CD8-positive, alpha-beta memory T cell (primary cell): Measurements from ENCODE around the gene ACTL9. TPM values are rescaled to one million over a fixed set of nuclear protein-coding genes. Genes with fewer than 3 reads are reported as not detected.

Experiments used
- CTCF ChIA-PET: fragments of 350-600 bp; sonication (Branson Sonifier 250); formaldehyde crosslinking; loops from one replicate; lab custom pipeline; 2021; ENCODE audit warnings: antibody characterized with exemption; lab: Charles Lee
- POLR2A ChIA-PET: fragments of 350-600 bp; sonication (Branson Sonifier 250); formaldehyde crosslinking; loops from one replicate; lab custom pipeline; 2021; ENCODE audit warnings: antibody characterized with exemption; lab: Charles Lee
- DNase-seq, 5 donors: peaks; one replicate each; pipeline versions ENCODE4 v3.0.0 to v3.0.0-alpha.2; 2020 to 2022; ENCODE audit warnings: mixed read lengths in 1 of 5
- H3K27ac ChIP-seq: one replicate; pipeline ENCODE4 v1.7.0; 2013; ENCODE audit warnings: low read depth, mild to moderate bottlenecking, low read length, moderate library complexity
- H3K27me3 ChIP-seq: 2 replicates; pipeline ENCODE4 v1.7.0; 2013; ENCODE audit warnings: low read length, mild to moderate bottlenecking; ENCODE audit not compliant: insufficient read depth, poor library complexity, severe bottlenecking
- H3K36me3 ChIP-seq: 2 replicates; pipeline ENCODE4 v1.7.0; 2013; ENCODE audit warnings: mild to moderate bottlenecking, low read length, moderate library complexity; ENCODE audit not compliant: insufficient read depth
- H3K4me1 ChIP-seq: 2 replicates; pipeline ENCODE4 v1.7.0; 2013; ENCODE audit warnings: mild to moderate bottlenecking, low read length, moderate library complexity; ENCODE audit not compliant: insufficient read depth
- H3K4me3 ChIP-seq: 2 replicates; pipeline ENCODE4 v1.7.0; 2013; ENCODE audit warnings: mild to moderate bottlenecking, low read length
- H3K9me3 ChIP-seq: 2 replicates; pipeline ENCODE4 v1.7.0; 2013; ENCODE audit warnings: mild to moderate bottlenecking, low read length
- H3K27ac Mint-ChIP-seq, 8 donors: one replicate each; pipeline ENCODE4 v1.8.0; 2020 to 2021; ENCODE audit warnings: mixed read lengths in 8 of 8, mild to moderate bottlenecking in 6 of 8, inconsistent platforms in 3 of 8, moderate library complexity in 3 of 8
- H3K27me3 Mint-ChIP-seq, 2 donors: one replicate each; pipeline ENCODE4 v1.8.0; 2020 to 2021; ENCODE audit warnings: mixed read lengths in 2 of 2, mild to moderate bottlenecking in 1 of 2, moderate library complexity in 1 of 2
- H3K36me3 Mint-ChIP-seq, 3 donors: one replicate each; pipeline ENCODE4 v1.8.0; 2020 to 2021; ENCODE audit warnings: mixed read lengths in 3 of 3, inconsistent platforms in 1 of 3, mild to moderate bottlenecking in 1 of 3
- H3K4me1 Mint-ChIP-seq, 3 donors: one replicate each; pipeline ENCODE4 v1.8.0; 2020 to 2021; ENCODE audit warnings: mixed read lengths in 3 of 3, inconsistent platforms in 1 of 3, mild to moderate bottlenecking in 1 of 3
- H3K4me3 Mint-ChIP-seq, 7 donors: one replicate each; pipeline ENCODE4 v1.8.0; 2020 to 2021; ENCODE audit warnings: mixed read lengths in 7 of 7, mild to moderate bottlenecking in 6 of 7, moderate library complexity in 4 of 7, inconsistent platforms in 2 of 7
- H3K9me3 Mint-ChIP-seq, 5 donors: one replicate each; pipeline ENCODE4 v1.8.0; 2020 to 2022; ENCODE audit warnings: mixed read lengths in 5 of 5, mild to moderate bottlenecking in 3 of 5, moderate library complexity in 2 of 5, inconsistent platforms in 1 of 5
- polyA plus RNA-seq: library from polyadenylated mRNA; unstranded; fragments of 300-500 nt; fragmentation: Illumina TruSeq; gene quantifications from one replicate; pipeline ENCODE4 v1.2.3, GENCODE V29; 2021
- total RNA-seq, 2 experiments: library from RNA; stranded (reverse); gene quantifications; one replicate each; pipeline ENCODE4 v1.2.3, GENCODE V29; 2021

The ACTL9 gene
- total and polyA plus RNA-seq, 3 experiments from 2014 or later = not detected

DNA sequence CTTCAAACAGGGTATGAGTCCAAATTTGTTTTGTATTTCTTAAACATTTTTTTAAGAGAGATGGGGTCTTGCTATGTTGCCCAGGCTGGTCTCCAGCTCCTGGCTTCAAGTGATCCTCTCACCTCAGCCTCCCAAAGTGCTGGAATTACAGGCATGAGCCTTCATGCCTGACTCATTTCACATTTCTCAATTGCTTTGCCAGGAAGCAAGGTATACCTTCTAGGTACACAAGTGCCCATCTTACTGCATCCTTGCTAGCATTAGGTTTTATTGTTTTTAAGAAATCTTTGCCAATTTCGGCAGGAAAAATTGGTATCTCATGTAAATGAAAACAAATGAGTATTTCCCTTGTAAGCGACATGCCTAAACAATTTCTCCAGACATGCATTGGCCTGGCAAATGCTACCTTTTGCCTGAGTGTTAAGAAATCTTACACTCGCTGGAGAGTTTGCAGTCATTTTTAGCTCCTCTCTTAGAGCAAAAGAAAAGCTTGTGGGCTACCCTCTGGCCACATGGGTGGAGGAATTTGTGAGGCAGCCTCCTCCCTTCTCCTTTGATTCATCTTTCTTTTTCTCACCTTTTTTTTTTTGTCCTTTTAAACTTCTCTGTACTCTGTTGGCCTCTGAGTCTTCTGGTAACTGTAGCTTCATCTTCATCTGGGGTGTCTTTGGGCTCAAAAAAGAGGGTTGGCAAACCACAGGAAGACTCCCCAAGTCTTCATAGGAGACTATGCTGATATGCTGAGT, 33.0 kb downstream of the ACTL9 start:
- ChIA-PET CTCF (interaction anchor here (0.8 to 1.9 kb wide), 4 partner anchors 10 to 29 kb away, joined by 3 to 8 read pairs (median 4); no protein-coding TSS in a partner anchor), POLR2A (no interaction called here)
- H3K27me3 ChIP-seq = no peaks in the 10 kb centered on the region
- H3K36me3 ChIP-seq = no peaks in the 10 kb centered on the region
- Mint-ChIP-seq H3K36me3 (peaks cover 0 to 1% (median 0%) of the 10 kb centered on the region in 3 donors), H3K4me1 (peaks cover 58 to 70% (median 58%) of the 10 kb centered on the region in 3 donors), H3K9me3 (no peaks in the 10 kb centered on the region), H3K4me3 (peak overlapping the region in 5 of 7 donors; percentile 7 to 51 (median 19)), H3K27ac (peak overlapping the region; percentile 6 to 95 (median 64)), H3K27me3 (no peaks in the 10 kb centered on the region)
- peaks cover 41% of the 10 kb centered on the region for H3K4me1 ChIP-seq
- DNase-seq = peak in 1 of 5 donors; percentile 41
- H3K27ac ChIP-seq = no peak overlapping the region
- no peak overlapping the region for H3K4me3 ChIP-seq
- H3K9me3 ChIP-seq = no peaks in the 10 kb centered on the region

DNA sequence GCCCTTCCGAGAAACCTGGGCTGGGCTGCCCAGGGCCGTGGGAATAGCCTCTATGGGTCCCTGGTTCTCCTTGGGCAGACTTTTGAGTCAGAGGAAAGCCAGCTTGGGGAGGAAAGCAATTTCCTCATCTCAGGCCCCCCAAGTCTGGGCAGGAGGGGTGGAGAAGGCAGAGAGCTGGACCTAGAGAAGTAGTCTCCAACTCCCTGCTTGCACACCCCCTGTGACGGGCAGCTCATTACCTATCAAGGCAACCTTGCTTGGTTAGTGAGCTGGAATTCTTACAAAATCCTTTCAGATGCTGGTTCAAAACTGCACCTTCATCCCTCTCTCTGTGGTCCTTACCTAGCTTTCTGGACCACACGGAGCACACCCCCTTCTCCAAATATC, 33.9 kb downstream of the ACTL9 start:
- peak overlapping the region in 7 of 8 donors; percentile 17 to 82 (median 39) for H3K27ac Mint-ChIP-seq
- CTCF ChIA-PET = interaction anchor here (1.9 kb wide), 1 partner anchor 30 kb away, joined by 8 read pairs; no protein-coding TSS in a partner anchor
- no peaks in the 10 kb centered on the region for H3K36me3 ChIP-seq
- peak overlapping the region in 6 of 7 donors; percentile 38 to 81 (median 48) for H3K4me3 Mint-ChIP-seq
- no peak overlapping the region for H3K27ac ChIP-seq
- POLR2A ChIA-PET = no interaction called here
- H3K4me1 ChIP-seq = peaks cover 41% of the 10 kb centered on the region
- no peak for DNase-seq
- peaks cover 0 to 1% (median 0%) of the 10 kb centered on the region in 3 donors for H3K36me3 Mint-ChIP-seq
- H3K27me3 ChIP-seq = no peaks in the 10 kb centered on the region
- H3K27me3 Mint-ChIP-seq = no peaks in the 10 kb centered on the region
- H3K9me3 ChIP-seq = no peaks in the 10 kb centered on the region
- H3K4me3 ChIP-seq = no peak overlapping the region
- H3K4me1 Mint-ChIP-seq = peaks cover 52 to 63% (median 56%) of the 10 kb centered on the region in 3 donors
- H3K9me3 Mint-ChIP-seq = no peaks in the 10 kb centered on the region

- Histone ChIP-seq H3K9me3 (no peaks in the 10 kb centered on the region), H3K27ac (no peak overlapping the region), H3K4me3 (peak overlapping the region; percentile 1), H3K27me3 (no peaks in the 10 kb centered on the region), H3K4me1 (peaks cover 41% of the 10 kb centered on the region), H3K36me3 (no peaks in the 10 kb centered on the region)
- H3K27ac Mint-ChIP-seq = peak overlapping the region; percentile 1 to 82 (median 50)
- no peaks in the 10 kb centered on the region for H3K9me3 Mint-ChIP-seq
- H3K4me3 Mint-ChIP-seq = peak overlapping the region; percentile 34 to 81 (median 64)
- ChIA-PET POLR2A (interaction anchor here (0.8 kb wide), 1 partner anchor 9 kb away, joined by 4 read pairs; no protein-coding TSS in a partner anchor), CTCF (interaction anchor here (2.0 kb wide), 1 partner anchor 30 kb away, joined by 11 read pairs; no protein-coding TSS in a partner anchor)
- peak; percentile 15 to 55 (median 18) for DNase-seq
- H3K27me3 Mint-ChIP-seq = no peaks in the 10 kb centered on the region
- peaks cover 0 to 1% (median 0%) of the 10 kb centered on the region in 3 donors for H3K36me3 Mint-ChIP-seq
- peaks cover 51 to 62% (median 53%) of the 10 kb centered on the region in 3 donors for H3K4me1 Mint-ChIP-seq
Measured at GRCh38 chr19:8663920-8664670, 34.5 kb downstream of the ACTL9 start.

DNA sequence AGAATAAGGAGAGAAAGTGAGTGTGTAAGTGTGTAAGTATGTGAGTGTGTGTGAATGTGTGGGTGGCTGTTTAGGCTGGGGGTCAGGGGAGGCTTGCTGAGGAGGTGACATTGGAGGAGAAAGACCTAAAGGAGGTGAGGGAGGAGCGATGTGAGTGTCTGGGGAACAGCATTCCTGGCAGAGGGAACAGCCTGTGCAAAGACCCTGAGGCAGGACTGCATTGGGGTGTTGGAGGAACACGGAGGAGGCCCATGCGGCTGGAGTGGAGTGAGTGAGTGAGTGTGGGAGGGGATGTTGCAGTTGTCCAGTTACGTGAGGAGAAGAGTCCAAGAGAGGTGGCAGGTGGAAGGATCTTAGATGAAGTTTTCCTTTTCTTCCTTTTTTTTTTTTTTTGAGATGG, 36.3 kb downstream of the ACTL9 start:
- H3K4me3 Mint-ChIP-seq = no peak overlapping the region
- no peak overlapping the region for H3K4me3 ChIP-seq
- peak overlapping the region in 6 of 8 donors; percentile 26 to 86 (median 43) for H3K27ac Mint-ChIP-seq
- H3K36me3 ChIP-seq = no peaks in the 10 kb centered on the region
- ChIA-PET POLR2A (no interaction called here), CTCF (interaction anchor here (2.0 kb wide), 1 partner anchor 32 kb away, joined by 11 read pairs; no protein-coding TSS in a partner anchor)
- peaks cover 0 to 1% (median 0%) of the 10 kb centered on the region in 3 donors for H3K36me3 Mint-ChIP-seq
- H3K4me1 Mint-ChIP-seq = peaks cover 43 to 56% (median 54%) of the 10 kb centered on the region in 3 donors
- no peaks in the 10 kb centered on the region for H3K27me3 Mint-ChIP-seq
- no peak overlapping the region for H3K27ac ChIP-seq
- H3K9me3 Mint-ChIP-seq = no peaks in the 10 kb centered on the region
- H3K27me3 ChIP-seq = no peaks in the 10 kb centered on the region
- H3K9me3 ChIP-seq = no peaks in the 10 kb centered on the region
- H3K4me1 ChIP-seq = peaks cover 38% of the 10 kb centered on the region
- no peak for DNase-seq

GRCh38 chr19:8659905-8660304, 38.7 kb downstream of the ACTL9 start:
- Mint-ChIP-seq H3K4me3 (peak overlapping the region in 1 of 7 donors; percentile 41), H3K9me3 (no peaks in the 10 kb centered on the region), H3K36me3 (peaks cover 0 to 1% (median 0%) of the 10 kb centered on the region in 3 donors), H3K27ac (peak overlapping the region in 3 of 8 donors; percentile 43 to 57 (median 52)), H3K27me3 (no peaks in the 10 kb centered on the region), H3K4me1 (peaks cover 42 to 50% (median 49%) of the 10 kb centered on the region in 3 donors)
- DNase-seq = no peak
- H3K9me3 ChIP-seq = no peaks in the 10 kb centered on the region
- H3K4me3 ChIP-seq = no peak overlapping the region
- H3K27me3 ChIP-seq = no peaks in the 10 kb centered on the region
- POLR2A ChIA-PET = no interaction called here
- no peaks in the 10 kb centered on the region for H3K36me3 ChIP-seq
- no peak overlapping the region for H3K27ac ChIP-seq
- H3K4me1 ChIP-seq = peaks cover 24% of the 10 kb centered on the region
- CTCF ChIA-PET = no interaction called here

DNA sequence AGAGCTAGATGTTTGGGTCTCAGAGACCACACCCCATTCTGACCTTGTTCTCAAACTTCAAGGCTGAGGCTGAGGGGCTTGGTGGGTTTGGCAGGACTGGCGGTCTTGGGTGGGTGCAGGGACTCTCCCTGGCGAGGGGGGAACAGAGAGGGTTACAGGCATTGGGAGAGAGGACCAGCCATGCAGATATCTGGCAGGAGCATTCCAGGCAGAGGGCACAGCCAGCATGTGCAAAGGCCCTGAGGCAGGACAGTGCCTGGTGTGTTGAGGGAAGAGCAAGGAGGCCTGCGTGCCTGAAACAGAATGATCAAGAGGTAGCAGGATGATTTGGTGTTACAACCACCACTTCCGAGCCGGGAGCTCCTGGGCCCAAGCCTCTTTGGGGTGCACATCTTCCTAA, 40.7 kb downstream of the ACTL9 start:
- Mint-ChIP-seq H3K36me3 (peaks cover 0 to 1% (median 0%) of the 10 kb centered on the region in 3 donors), H3K27ac (peak overlapping the region in 3 of 8 donors; percentile 54 to 77 (median 75)), H3K4me3 (peak overlapping the region in 2 of 7 donors; percentile 25 to 81), H3K27me3 (no peaks in the 10 kb centered on the region), H3K9me3 (no peaks in the 10 kb centered on the region), H3K4me1 (peaks cover 32 to 39% (median 37%) of the 10 kb centered on the region in 3 donors)
- Histone ChIP-seq H3K36me3 (no peaks in the 10 kb centered on the region), H3K4me1 (peaks cover 13% of the 10 kb centered on the region), H3K9me3 (no peaks in the 10 kb centered on the region), H3K27me3 (no peaks in the 10 kb centered on the region), H3K27ac (no peak overlapping the region), H3K4me3 (no peak overlapping the region)
- no peak for DNase-seq
- POLR2A ChIA-PET = no interaction called here
- CTCF ChIA-PET = interaction anchor here (1.5 kb wide), 1 partner anchor 36 kb away, joined by 5 read pairs; no protein-coding TSS in a partner anchor

DNA sequence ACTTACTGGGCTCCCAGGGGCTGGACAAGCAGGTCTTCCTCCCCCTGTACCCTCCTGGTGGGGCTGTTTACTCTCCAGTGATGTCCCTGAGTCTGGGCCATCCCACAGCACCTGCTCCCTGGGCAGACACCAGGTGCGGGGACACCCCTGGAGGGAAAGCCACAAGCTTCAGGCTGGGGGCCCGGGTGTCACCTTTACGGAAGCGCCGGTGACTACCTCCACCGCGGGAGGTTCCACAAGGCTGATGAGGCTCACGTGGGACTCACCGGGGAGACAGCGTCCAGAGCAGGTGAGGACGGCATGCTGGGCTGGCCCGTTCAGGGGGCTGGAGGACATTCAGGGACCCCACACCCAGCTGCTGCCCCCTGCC, 43.3 kb downstream of the ACTL9 start:
- CTCF ChIA-PET = interaction anchor here (0.8 to 4.6 kb wide), 7 partner anchors 10 to 76 kb away, joined by 3 to 115 read pairs (median 4); partner anchors contain the start of gene ACTL9
- peaks cover 0 to under 1% of the 10 kb centered on the region in 2 donors for H3K27me3 Mint-ChIP-seq
- H3K9me3 Mint-ChIP-seq = no peaks in the 10 kb centered on the region
- H3K27ac Mint-ChIP-seq = peak overlapping the region in 3 of 8 donors; percentile 4 to 83 (median 40)
- no peak overlapping the region for H3K27ac ChIP-seq
- POLR2A ChIA-PET = interaction anchor here (1.1 to 1.6 kb wide), 3 partner anchors 8 to 39 kb away, joined by 3 to 4 read pairs (median 4); no protein-coding TSS in a partner anchor
- H3K4me1 ChIP-seq = peaks cover 13% of the 10 kb centered on the region
- no peaks in the 10 kb centered on the region for H3K36me3 Mint-ChIP-seq
- H3K27me3 ChIP-seq = no peaks in the 10 kb centered on the region
- H3K9me3 ChIP-seq = no peaks in the 10 kb centered on the region
- H3K4me3 Mint-ChIP-seq = peak overlapping the region in 6 of 7 donors; percentile 18 to 91 (median 74)
- peak overlapping the region; percentile 59 for H3K4me3 ChIP-seq
- H3K4me1 Mint-ChIP-seq = peaks cover 27 to 33% (median 31%) of the 10 kb centered on the region in 3 donors
- DNase-seq = peak; percentile 12 to 62 (median 36)
- H3K36me3 ChIP-seq = no peaks in the 10 kb centered on the region
